ENCODE data around the gene DNAI4.

GRCh38 chr1:66831529-66832239 lies 93.0 kb downstream of the DNAI4 start:
- TF ChIP-seq ZNF274 (IDR thresholded peaks at IDR 0.05; ENCODE audit: low read depth, low read length) = no peak
- no peak for TF ChIP-seq YY1 (IDR thresholded peaks at IDR 0.05; ENCODE audit: insufficient read depth, insufficient read length)
- no peak for TF ChIP-seq SUZ12 (IDR thresholded peaks at IDR 0.05; ENCODE audit: extremely low read depth, insufficient read depth, insufficient read length)

Data from NT2/D1 (cell line).